HG03139 (cell line): ENCODE measurements around the gene GXYLT2.

ENCODE experiments used
- ATAC-seq: cut with Tn5 transposase; IDR thresholded peaks from one replicate; pipeline ENCODE4 v1.9.1; 2021; ENCODE audit not compliant: unreplicated experiment

Gene GXYLT2

GRCh38 chr3:72930754-72931153, 42.9 kb downstream of the GXYLT2 start:
- ATAC-seq, result no peak

- ATAC-seq, result no peak
Observed at GRCh38 chr3:72932416-72932815, 44.6 kb downstream of the GXYLT2 start.

- no peak for ATAC-seq
Observed at GRCh38 chr3:72938471-72939265, 50.8 kb downstream of the GXYLT2 start.

- ATAC-seq, result no peak
Observed at GRCh38 chr3:72941245-72941644, 53.4 kb downstream of the GXYLT2 start.

GRCh38 chr3:72942427-72942826, 54.6 kb downstream of the GXYLT2 start:
- ATAC-seq, result no peak

GRCh38 chr3:72944696-72945095, 56.9 kb downstream of the GXYLT2 start:
- no peak for ATAC-seq

GRCh38 chr3:72947715-72948490, 60.1 kb downstream of the GXYLT2 start:
- ATAC-seq, result no peak

GRCh38 chr3:72949016-72949415, 61.2 kb downstream of the GXYLT2 start:
- ATAC-seq, result no peak

GRCh38 chr3:72950372-72950771, 62.5 kb downstream of the GXYLT2 start:
- ATAC-seq, result no peak

GRCh38 chr3:72950801-72951200, 63.0 kb downstream of the GXYLT2 start:
- no peak for ATAC-seq

GRCh38 chr3:72951259-72951722, 63.4 kb downstream of the GXYLT2 start:
- no peak for ATAC-seq

- no peak for ATAC-seq
Observed at GRCh38 chr3:72953325-72953956, 65.6 kb downstream of the GXYLT2 start.

GRCh38 chr3:72957297-72957696, 69.5 kb downstream of the GXYLT2 start:
- ATAC-seq, result no peak

GRCh38 chr3:72959336-72959735, 71.5 kb downstream of the GXYLT2 start:
- ATAC-seq, result no peak

- no peak for ATAC-seq
Observed at GRCh38 chr3:72960812-72961518, 73.1 kb downstream of the GXYLT2 start.

- no peak for ATAC-seq
Observed at GRCh38 chr3:72961752-72962151, 73.9 kb downstream of the GXYLT2 start.

- ATAC-seq, result no peak
Observed at GRCh38 chr3:72962317-72962716, 74.5 kb downstream of the GXYLT2 start.

- ATAC-seq, result no peak
Observed at GRCh38 chr3:72964633-72965032, 76.8 kb downstream of the GXYLT2 start.

GRCh38 chr3:72968266-72968664, 80.4 kb downstream of the GXYLT2 start:
- ATAC-seq, result no peak

- no peak for ATAC-seq
Observed at GRCh38 chr3:72969766-72970165, 81.9 kb downstream of the GXYLT2 start.

GRCh38 chr3:72970942-72971341, 83.1 kb downstream of the GXYLT2 start:
- ATAC-seq, result no peak
